22Rv1 (cell line): ENCODE measurements around the gene GNA15.

Experiments used
- CTCF ChIP-seq: fragments of 450-650 bp; IDR thresholded peaks from 2 replicates; pipeline ENCODE4 v1.5.1; 2017; ENCODE audit warnings: mild to moderate bottlenecking
- ZFX ChIP-seq: fragments of 450-650 bp; IDR thresholded peaks from 2 replicates; pipeline ENCODE4 v1.6.1; 2017; ENCODE audit warnings: antibody characterized with exemption, borderline replicate concordance

DNA sequence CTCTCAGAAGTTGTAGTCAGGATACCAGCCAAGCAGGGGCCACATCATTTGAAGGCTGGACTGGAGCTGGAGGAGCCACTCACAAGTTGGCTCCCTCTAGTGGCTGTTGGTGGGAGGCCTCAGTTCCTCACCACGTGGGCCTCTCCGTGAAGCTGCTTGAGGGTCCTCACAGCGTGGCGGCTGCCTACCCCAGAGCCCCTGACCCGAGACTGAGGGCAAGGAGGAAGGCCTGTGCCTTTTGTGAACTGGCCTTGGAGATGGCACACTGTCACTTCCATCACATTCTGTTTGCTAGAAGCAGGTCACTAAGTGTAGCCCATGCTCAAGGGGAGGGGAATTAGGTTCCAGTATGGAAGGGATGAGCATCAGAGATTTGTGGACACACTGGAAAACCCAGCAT, 27.1 kb upstream of the GNA15 start:
- TF ChIP-seq CTCF = peak; percentile 95
- no peak for TF ChIP-seq ZFX
